SH-SY5Y (cell line): ENCODE data around the gene PLAAT2.

Experiments used
- GATA2 ChIP-seq: IDR thresholded peaks from 2 replicates; pipeline ENCODE4 v1.6.1; 2011; ENCODE audit warnings: mild to moderate bottlenecking, low read depth, low read length
- GATA3 ChIP-seq: IDR thresholded peaks from 2 replicates; pipeline ENCODE4 v1.6.1; 2011; ENCODE audit warnings: low read depth, mild to moderate bottlenecking, low read length, moderate library complexity

GRCh38 chr11:63610604-63611394 is 47.6 kb upstream of the PLAAT2 start:
- no peak for TF ChIP-seq GATA3
- TF ChIP-seq GATA2: no peak
